Measurements from ENCODE around the gene GFY.
"Not testable (repeated sequence)": the region's sequence is repeated elsewhere in the genome, so short reads cannot be mapped to it uniquely, and the experiment has no call there.

GFY gene

GRCh38 chr19:49443366-49444099 lies 18.3 kb downstream of the GFY start:
- Histone ChIP-seq H3K4me3 (ENCODE audit: low read depth, low read length, poor library complexity, severe bottlenecking) (peak overlapping the region; percentile 69), H3K36me3 (ENCODE audit: insufficient read depth, low read length) (peaks cover 17% of the 10 kb centered on the region), H2AFZ (ENCODE audit: low read length) (peak overlapping the region; percentile 29), H3K9me2 (ENCODE audit: low read depth, low read length) (no peaks in the 10 kb centered on the region), H3K9ac (ENCODE audit: low read length) (peak overlapping the region; percentile 72), H3K79me2 (ENCODE audit: insufficient read depth, low read length) (no peaks in the 10 kb centered on the region), H3K27ac (ENCODE audit: low read depth, low read length, poor library complexity, severe bottlenecking) (peak overlapping the region; percentile 39), H3K27me3 (ENCODE audit: insufficient read depth, low read length) (peaks cover 19% of the 10 kb centered on the region), H3K4me2 (ENCODE audit: low read length) (peak overlapping the region; percentile 85), H3F3A (ENCODE audit: insufficient read depth, low read length) (peaks cover 6% of the 10 kb centered on the region), H3K9me3 (ENCODE audit: low read length) (no peaks in the 10 kb centered on the region), H3K4me1 (ENCODE audit: insufficient read depth, low read length, severe bottlenecking) (peaks cover 5% of the 10 kb centered on the region), H4K20me1 (ENCODE audit: insufficient read depth, low read length) (no peaks in the 10 kb centered on the region)
- peak; percentile 80 for TF ChIP-seq CTCF (IDR thresholded peaks at IDR 0.05; ENCODE audit: low read length)
- TF ChIP-seq EZH2 (IDR thresholded peaks at IDR 0.05; ENCODE audit: borderline replicate concordance, low read length), result no peak

DNA sequence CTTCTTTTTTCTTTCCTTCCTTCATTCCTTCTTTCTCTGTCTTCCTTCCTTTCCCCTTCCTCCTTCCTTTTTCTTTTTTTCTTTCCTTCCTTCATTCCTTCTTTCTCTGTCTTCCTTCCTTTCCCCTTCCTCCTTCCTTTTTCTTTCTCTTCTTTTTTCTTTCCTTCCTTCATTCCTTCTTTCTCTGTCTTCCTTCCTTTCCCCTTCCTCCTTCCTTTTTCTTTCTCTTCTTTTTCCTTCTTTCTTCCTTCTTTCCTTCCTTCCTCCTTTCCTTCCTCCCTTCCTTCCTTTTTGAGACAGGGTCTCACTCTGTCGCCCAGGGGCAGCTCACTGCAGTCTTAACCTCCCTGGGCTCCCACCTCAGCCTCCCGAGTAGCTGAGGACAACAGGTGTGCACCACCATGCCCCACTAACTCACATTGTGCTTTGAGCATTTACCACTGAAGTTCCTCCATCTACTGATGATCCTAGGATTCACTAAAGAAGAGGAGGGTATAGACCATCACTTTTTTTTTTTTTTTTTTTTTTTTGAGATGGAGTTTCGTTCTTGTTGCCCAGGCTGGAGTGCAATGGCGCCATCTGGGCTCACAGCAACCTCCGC lies 19.0 kb downstream of the GFY start:
- H3K27ac ChIP-seq (ENCODE audit: low read depth, low read length, poor library complexity, severe bottlenecking); H2AFZ ChIP-seq (ENCODE audit: low read length): not testable (repeated sequence)

GRCh38 chr19:49445997-49446396 lies 20.8 kb downstream of the GFY start:
- no peak overlapping the region for H3K27ac ChIP-seq (ENCODE audit: low read depth, low read length, poor library complexity, severe bottlenecking)
- no peak overlapping the region for H3K4me3 ChIP-seq (ENCODE audit: low read depth, low read length, poor library complexity, severe bottlenecking)
- peaks cover 4% of the 10 kb centered on the region; the same call in 1 of the 2 replicates for H3K79me2 ChIP-seq (ENCODE audit: insufficient read depth, low read length)
- H3K9me2 ChIP-seq (ENCODE audit: low read depth, low read length), result no peaks in the 10 kb centered on the region
- peaks cover 15% of the 10 kb centered on the region for H3K4me1 ChIP-seq (ENCODE audit: insufficient read depth, low read length, severe bottlenecking)
- peaks cover under 1% of the 10 kb centered on the region; the same call in 1 of the 2 replicates for H3K27me3 ChIP-seq (ENCODE audit: insufficient read depth, low read length)
- H3K9ac ChIP-seq (ENCODE audit: low read length), result no peak overlapping the region
- H3F3A ChIP-seq (ENCODE audit: insufficient read depth, low read length), result peaks cover 6% of the 10 kb centered on the region
- no peak overlapping the region for H3K4me2 ChIP-seq (ENCODE audit: low read length)
- H3K36me3 ChIP-seq (ENCODE audit: insufficient read depth, low read length), result peaks cover 30% of the 10 kb centered on the region
- TF ChIP-seq EZH2 (IDR thresholded peaks at IDR 0.05; ENCODE audit: borderline replicate concordance, low read length) (no peak), CTCF (IDR thresholded peaks at IDR 0.05; ENCODE audit: low read length) (no peak)
- H3K9me3 ChIP-seq (ENCODE audit: low read length), result no peaks in the 10 kb centered on the region
- H4K20me1 ChIP-seq (ENCODE audit: insufficient read depth, low read length), result no peaks in the 10 kb centered on the region
- H2AFZ ChIP-seq (ENCODE audit: low read length), result no peak overlapping the region

More for the DNA sequence above, 19.0 kb downstream of the GFY start:
- not testable (repeated sequence) for H3K79me2 ChIP-seq (ENCODE audit: insufficient read depth, low read length); H3K9me2 ChIP-seq (ENCODE audit: low read depth, low read length); H3K9me3 ChIP-seq (ENCODE audit: low read length); H3K4me1 ChIP-seq (ENCODE audit: insufficient read depth, low read length, severe bottlenecking); H4K20me1 ChIP-seq (ENCODE audit: insufficient read depth, low read length); H3K9ac ChIP-seq (ENCODE audit: low read length); H3F3A ChIP-seq (ENCODE audit: insufficient read depth, low read length)
- Histone ChIP-seq H3K27me3 (ENCODE audit: insufficient read depth, low read length) (peaks cover 17% of the 10 kb centered on the region), H3K4me2 (ENCODE audit: low read length) (peak overlapping the region; percentile 85), H3K36me3 (ENCODE audit: insufficient read depth, low read length) (peaks cover 20% of the 10 kb centered on the region), H3K4me3 (ENCODE audit: low read depth, low read length, poor library complexity, severe bottlenecking) (peak overlapping the region; percentile 69)
